HCT116 (cell line): Measurements from ENCODE around the gene TNC. TPM values are rescaled to one million over a fixed set of nuclear protein-coding genes. Genes with fewer than 3 reads are reported as not detected.

ENCODE experiments used
- ATAC-seq: fragments of 200-7000 bp; cut with Tn5 transposase; 2 replicates; pipeline ENCODE4 v1.9.1; 2020; ENCODE audit warnings: mild to moderate bottlenecking, moderate library complexity
- BruUV-seq: library from RNA; stranded (reverse); fragments of 400-500 nt; replicated peaks from 2 replicates; lab custom pipeline; 2021; lab: Mats Ljungman, UMichigan
- CTCF ChIA-PET: fragments of 300-600 bp; sonication (Branson Sonifier 250); formaldehyde crosslinking; loops from one replicate; lab custom pipeline; 2021; ENCODE audit warnings: antibody characterized with exemption; lab: Charles Lee
- POLR2A ChIA-PET: fragments of 300-600, 350-600 bp; sonication (Branson Sonifier 250); formaldehyde crosslinking; loops from one replicate; lab custom pipeline; 2021; ENCODE audit warnings: antibody characterized with exemption; lab: Charles Lee
- RAD21 ChIA-PET, 2 experiments: fragments of 300-600 bp; sonication (Branson Sonifier 250); formaldehyde crosslinking; loops; one replicate each; lab custom pipeline; 2023; ENCODE audit warnings: low total read pairs in 2 of 2; ENCODE audit not compliant: uncharacterized antibody in 2 of 2, unreplicated experiment in 2 of 2, low non-redundant PET in 1 of 2; lab: Charles Lee
- DNase-seq: peaks from one replicate; pipeline ENCODE4 v3.0.0-alpha.2; 2010; ENCODE audit warnings: low read depth, low spot score
- H2AFZ ChIP-seq: fragments of 200-600 bp; shearing (Covaris generic), sonication (generic); 2 replicates; pipeline ENCODE4 v1.6.1; 2017; ENCODE audit warnings: low read depth, mixed run types, mixed read lengths, antibody characterized with exemption, low read length; ENCODE audit not compliant: poor library complexity, severe bottlenecking
- H3K27ac ChIP-seq: 2 replicates; pipeline ENCODE4 v1.5.1; 2012; ENCODE audit warnings: low read depth, low read length
- H3K27me3 ChIP-seq: fragments of 200-600 bp; sonication (generic); 2 replicates; pipeline ENCODE4 v1.6.1; 2016; ENCODE audit warnings: mixed run types, low read length, mixed read lengths; ENCODE audit not compliant: insufficient read depth
- H3K36me3 ChIP-seq, 2 experiments: fragments of 200-500 bp in 1 of 2; fragments of 200-600 bp in 1 of 2; sonication (Bioruptor generic) in 1 of 2; sonication (generic) in 1 of 2; 2 replicates each; pipeline versions ENCODE4 v1.5.1 to v1.6.1; 2014 to 2016; ENCODE audit warnings: low read length in 2 of 2, inconsistent platforms in 1 of 2, mixed read lengths in 1 of 2, mixed run types in 1 of 2; ENCODE audit not compliant: insufficient read depth in 2 of 2, control insufficient read depth in 1 of 2
- H3K4me1 ChIP-seq, 2 experiments: fragments of 200-600 bp in 1 of 2; sonication (generic) in 1 of 2; 2 replicates each; pipeline versions ENCODE4 v1.5.1 to v1.6.1; 2012 to 2017; ENCODE audit warnings: low read length in 2 of 2, inconsistent platforms in 1 of 2, mild to moderate bottlenecking in 1 of 2, mixed read lengths in 1 of 2, mixed run types in 1 of 2, moderate library complexity in 1 of 2; ENCODE audit not compliant: insufficient read depth in 2 of 2, control insufficient read depth in 1 of 2
- H3K4me2 ChIP-seq: fragments of 200-600 bp; sonication (generic); 2 replicates; pipeline ENCODE4 v1.6.1; 2017; ENCODE audit warnings: mixed run types, low read length, mixed read lengths
- H3K4me3 ChIP-seq, 2 experiments: fragments of 200-600 bp in 1 of 2; sonication (generic) in 1 of 2; replicated peaks in 1 of 2; 2 replicates each; pipeline ENCODE4 v1.5.1; 2011 to 2016; ENCODE audit warnings: low read length in 2 of 2, control low read depth in 1 of 2, low read depth in 1 of 2, mild to moderate bottlenecking in 1 of 2, mixed read lengths in 1 of 2, mixed run types in 1 of 2
- H3K79me2 ChIP-seq: fragments of 200-600 bp; sonication (generic); 2 replicates; pipeline ENCODE4 v1.6.1; 2017; ENCODE audit warnings: mild to moderate bottlenecking, mixed run types, low read length, moderate library complexity, mixed read lengths; ENCODE audit not compliant: insufficient read depth
- H3K9ac ChIP-seq: fragments of 200-600 bp; sonication (generic); 2 replicates; pipeline ENCODE4 v1.6.1; 2016; ENCODE audit warnings: low read length, mixed read lengths
- H3K9me2 ChIP-seq: fragments of 200-600 bp; sonication (generic), shearing (Covaris generic); 2 replicates; pipeline ENCODE4 v1.6.1; 2017; ENCODE audit warnings: mixed run types, mild to moderate bottlenecking, moderate library complexity; ENCODE audit not compliant: insufficient read depth
- H3K9me3 ChIP-seq, 2 experiments: fragments of 200-500 bp in 1 of 2; fragments of 200-600 bp in 1 of 2; sonication (Bioruptor generic) in 1 of 2; sonication (generic) in 1 of 2; 2 replicates each; pipeline ENCODE4 v1.6.1; 2014 to 2017; ENCODE audit warnings: low read length in 2 of 2, mixed read lengths in 2 of 2, inconsistent platforms in 1 of 2, low read depth in 1 of 2, mild to moderate bottlenecking in 1 of 2, mixed run types in 1 of 2, moderate library complexity in 1 of 2; ENCODE audit not compliant: control insufficient read depth in 1 of 2, insufficient read depth in 1 of 2
- H4K20me1 ChIP-seq: fragments of 200-600 bp; sonication (generic), shearing (Covaris generic); 2 replicates; pipeline ENCODE4 v1.6.1; 2017; ENCODE audit warnings: mixed run types, mild to moderate bottlenecking, moderate library complexity; ENCODE audit not compliant: insufficient read depth
- CBX3 ChIP-seq: IDR thresholded peaks from 2 replicates; pipeline ENCODE4 v1.6.1; 2012; ENCODE audit warnings: low read depth
- CEBPB ChIP-seq: IDR thresholded peaks from 2 replicates; pipeline ENCODE4 v1.6.1; 2012; ENCODE audit warnings: low read depth
- CTCF ChIP-seq, 3 experiments: fragments of 200-600 bp in 1 of 3; sonication (generic) in 1 of 3; IDR thresholded peaks in 2 of 3; conservative IDR thresholded peaks in 1 of 3; 2 replicates each; pipeline ENCODE4 v1.5.1; 2012 to 2017; ENCODE audit warnings: low read depth in 2 of 3, low read length in 2 of 3, antibody characterized with exemption in 1 of 3, borderline replicate concordance in 1 of 3, control low read depth in 1 of 3, mild to moderate bottlenecking in 1 of 3, mixed read lengths in 1 of 3, mixed run types in 1 of 3, moderate library complexity in 1 of 3; ENCODE audit not compliant: insufficient read depth in 1 of 3
- EGR1 ChIP-seq: IDR thresholded peaks from 2 replicates; pipeline ENCODE4 v1.6.1; 2012; ENCODE audit warnings: low read depth
- EZH2 ChIP-seq: fragments of 200-600 bp; sonication (generic); IDR thresholded peaks from 2 replicates; pipeline ENCODE4 v1.6.1; 2017; ENCODE audit warnings: antibody characterized with exemption, mixed run types
- EZH2phosphoT487 ChIP-seq: fragments of 200-600 bp; IDR thresholded peaks from 2 replicates; pipeline ENCODE4 v1.6.1; 2018; ENCODE audit warnings: antibody characterized with exemption, borderline replicate concordance
- FOSL1 ChIP-seq: IDR thresholded peaks from 2 replicates; pipeline ENCODE4 v1.6.1; 2012; ENCODE audit warnings: low read depth
- JUND ChIP-seq: IDR thresholded peaks from 2 replicates; pipeline ENCODE4 v1.6.1; 2012
- POLR2A ChIP-seq: IDR thresholded peaks from 2 replicates; pipeline ENCODE4 v1.7.0; 2011; ENCODE audit warnings: borderline replicate concordance; ENCODE audit not compliant: insufficient read depth, insufficient read length; ENCODE audit errors: extremely low read depth
- POLR2AphosphoS5 ChIP-seq: IDR thresholded peaks from 2 replicates; pipeline ENCODE4 v1.6.1; 2011; ENCODE audit warnings: mild to moderate bottlenecking, low read depth, low read length, moderate library complexity
- RAD21 ChIP-seq: IDR thresholded peaks from 2 replicates; pipeline ENCODE4 v1.6.1; 2012; ENCODE audit warnings: low read depth, mild to moderate bottlenecking
- SIN3A ChIP-seq: IDR thresholded peaks from 2 replicates; pipeline ENCODE4 v1.6.1; 2012; ENCODE audit warnings: low read depth
- SP1 ChIP-seq: IDR thresholded peaks from 2 replicates; pipeline ENCODE4 v1.6.1; 2012; ENCODE audit warnings: low read depth
- SRF ChIP-seq: IDR thresholded peaks from 2 replicates; pipeline ENCODE4 v1.6.1; 2012; ENCODE audit warnings: low read depth
- YY1 ChIP-seq: IDR thresholded peaks from 2 replicates; pipeline ENCODE4 v1.6.1; 2011; ENCODE audit warnings: low read length, low read depth, moderate library complexity, mild to moderate bottlenecking; ENCODE audit not compliant: insufficient replicate concordance; ENCODE audit errors: extremely low read depth
- ZFX ChIP-seq: fragments of 450-650 bp; IDR thresholded peaks from 2 replicates; pipeline ENCODE4 v1.6.1; 2017
- ZNF274 ChIP-seq: fragments of 200-500 bp; sonication (Bioruptor generic); IDR thresholded peaks from 2 replicates; pipeline ENCODE4 v1.6.1; 2014; ENCODE audit warnings: mild to moderate bottlenecking, low read depth, low read length, inconsistent platforms
- intact Hi-C: fragments of 100-400 bp; cut with micrococcal nuclease; formaldehyde crosslinking; loops from 2 replicates; pipeline ENCODE4 v1.10.0; 2022
- total RNA-seq: library from RNA; stranded (reverse); gene quantifications from one replicate; pipeline ENCODE4 v1.2.1, GENCODE V29; 2021; ENCODE audit not compliant: unreplicated experiment
- TF ChIP-seq, protein P1 (sequence below): IDR thresholded peaks from 2 replicates; pipeline ENCODE4 v1.6.1; 2012; ENCODE audit warnings: low read depth
- TF ChIP-seq, protein P2 (sequence below): IDR thresholded peaks from 2 replicates; pipeline ENCODE4 v1.6.1; 2012
- TF ChIP-seq, protein P3 (sequence below): IDR thresholded peaks from 2 replicates; pipeline ENCODE4 v1.6.1; 2011; ENCODE audit warnings: mild to moderate bottlenecking, low read length, moderate library complexity; ENCODE audit not compliant: insufficient replicate concordance; ENCODE audit errors: extremely low read depth

The TNC gene
- total RNA-seq, 1 experiment from 2014 or later = 0.49 TPM

GRCh38 chr9:115114546-115114945, 3.4 kb downstream of the TNC start:
- intact Hi-C loops = no loop called here
- Histone ChIP-seq H3K9me2 (no peaks in the 10 kb centered on the region), H3K36me3 (no peaks in the 10 kb centered on the region), H3K79me2 (no peaks in the 10 kb centered on the region), H3K4me2 (no peak overlapping the region), H3K4me3 (no peak overlapping the region), H4K20me1 (no peaks in the 10 kb centered on the region), H3K9ac (no peak overlapping the region), H3K27me3 (peaks cover 66% of the 10 kb centered on the region), H3K27ac (no peak overlapping the region), H3K4me1 (peaks cover 8 to 18% of the 10 kb centered on the region in 2 experiments; a peak in 3 of 4 replicates), H2AFZ (no peak overlapping the region), H3K9me3 (no peaks in the 10 kb centered on the region)
- no peak for ATAC-seq
- ChIA-PET POLR2A (no interaction called here), CTCF (no interaction called here), RAD21 (no interaction called here)
- no peak for TF ChIP-seq SRF
- no peak for TF ChIP-seq CBX3
- no peak for TF ChIP-seq FOSL1
- TF ChIP-seq EZH2 = no peak
- TF ChIP-seq, protein P1, sequence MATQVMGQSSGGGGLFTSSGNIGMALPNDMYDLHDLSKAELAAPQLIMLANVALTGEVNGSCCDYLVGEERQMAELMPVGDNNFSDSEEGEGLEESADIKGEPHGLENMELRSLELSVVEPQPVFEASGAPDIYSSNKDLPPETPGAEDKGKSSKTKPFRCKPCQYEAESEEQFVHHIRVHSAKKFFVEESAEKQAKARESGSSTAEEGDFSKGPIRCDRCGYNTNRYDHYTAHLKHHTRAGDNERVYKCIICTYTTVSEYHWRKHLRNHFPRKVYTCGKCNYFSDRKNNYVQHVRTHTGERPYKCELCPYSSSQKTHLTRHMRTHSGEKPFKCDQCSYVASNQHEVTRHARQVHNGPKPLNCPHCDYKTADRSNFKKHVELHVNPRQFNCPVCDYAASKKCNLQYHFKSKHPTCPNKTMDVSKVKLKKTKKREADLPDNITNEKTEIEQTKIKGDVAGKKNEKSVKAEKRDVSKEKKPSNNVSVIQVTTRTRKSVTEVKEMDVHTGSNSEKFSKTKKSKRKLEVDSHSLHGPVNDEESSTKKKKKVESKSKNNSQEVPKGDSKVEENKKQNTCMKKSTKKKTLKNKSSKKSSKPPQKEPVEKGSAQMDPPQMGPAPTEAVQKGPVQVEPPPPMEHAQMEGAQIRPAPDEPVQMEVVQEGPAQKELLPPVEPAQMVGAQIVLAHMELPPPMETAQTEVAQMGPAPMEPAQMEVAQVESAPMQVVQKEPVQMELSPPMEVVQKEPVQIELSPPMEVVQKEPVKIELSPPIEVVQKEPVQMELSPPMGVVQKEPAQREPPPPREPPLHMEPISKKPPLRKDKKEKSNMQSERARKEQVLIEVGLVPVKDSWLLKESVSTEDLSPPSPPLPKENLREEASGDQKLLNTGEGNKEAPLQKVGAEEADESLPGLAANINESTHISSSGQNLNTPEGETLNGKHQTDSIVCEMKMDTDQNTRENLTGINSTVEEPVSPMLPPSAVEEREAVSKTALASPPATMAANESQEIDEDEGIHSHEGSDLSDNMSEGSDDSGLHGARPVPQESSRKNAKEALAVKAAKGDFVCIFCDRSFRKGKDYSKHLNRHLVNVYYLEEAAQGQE = no peak
- TF ChIP-seq ZNF274 = no peak
- TF ChIP-seq EZH2phosphoT487 = no peak
- no peak for TF ChIP-seq POLR2AphosphoS5
- TF ChIP-seq RAD21 = no peak
- no peak for TF ChIP-seq ZFX
- TF ChIP-seq, protein P2, sequence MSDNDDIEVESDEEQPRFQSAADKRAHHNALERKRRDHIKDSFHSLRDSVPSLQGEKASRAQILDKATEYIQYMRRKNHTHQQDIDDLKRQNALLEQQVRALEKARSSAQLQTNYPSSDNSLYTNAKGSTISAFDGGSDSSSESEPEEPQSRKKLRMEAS = no peak
- TF ChIP-seq, protein P3, sequence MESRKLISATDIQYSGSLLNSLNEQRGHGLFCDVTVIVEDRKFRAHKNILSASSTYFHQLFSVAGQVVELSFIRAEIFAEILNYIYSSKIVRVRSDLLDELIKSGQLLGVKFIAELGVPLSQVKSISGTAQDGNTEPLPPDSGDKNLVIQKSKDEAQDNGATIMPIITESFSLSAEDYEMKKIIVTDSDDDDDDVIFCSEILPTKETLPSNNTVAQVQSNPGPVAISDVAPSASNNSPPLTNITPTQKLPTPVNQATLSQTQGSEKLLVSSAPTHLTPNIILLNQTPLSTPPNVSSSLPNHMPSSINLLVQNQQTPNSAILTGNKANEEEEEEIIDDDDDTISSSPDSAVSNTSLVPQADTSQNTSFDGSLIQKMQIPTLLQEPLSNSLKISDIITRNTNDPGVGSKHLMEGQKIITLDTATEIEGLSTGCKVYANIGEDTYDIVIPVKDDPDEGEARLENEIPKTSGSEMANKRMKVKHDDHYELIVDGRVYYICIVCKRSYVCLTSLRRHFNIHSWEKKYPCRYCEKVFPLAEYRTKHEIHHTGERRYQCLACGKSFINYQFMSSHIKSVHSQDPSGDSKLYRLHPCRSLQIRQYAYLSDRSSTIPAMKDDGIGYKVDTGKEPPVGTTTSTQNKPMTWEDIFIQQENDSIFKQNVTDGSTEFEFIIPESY = no peak
- TF ChIP-seq SIN3A = no peak
- no peak for TF ChIP-seq JUND
- TF ChIP-seq EGR1 = no peak
- no peak for TF ChIP-seq YY1
- TF ChIP-seq CEBPB = no peak
- no peak for TF ChIP-seq CTCF (IDR thresholded peaks at IDR 0.05 in 2 of 3, conservative IDR thresholded peaks at IDR 0.05 in 1 of 3; ENCODE audit: borderline replicate concordance in 1 of 3, insufficient read depth in 1 of 3, low read depth in 2 of 3, low read length in 2 of 3)
- no peak for TF ChIP-seq POLR2A
- no peak for TF ChIP-seq SP1
- BruUV-seq = no TSS peak
- DNase-seq = no peak
